Psoas muscle (tissue), 8 donors: ENCODE measurements around the gene UGT1A4. TPM values are rescaled to one million over a fixed set of nuclear protein-coding genes. Genes with fewer than 3 reads are reported as not detected.

Experiments used
- ATAC-seq, 4 donors: fragments of 200-7000 bp; cut with Tn5 transposase; one replicate each; pipeline ENCODE4 v1.9.1; 2020; ENCODE audit warnings: moderate library complexity in 3 of 4, mild to moderate bottlenecking in 2 of 4
- DNase-seq, 2 donors: peaks; one replicate each; pipeline ENCODE4 v3.0.0-alpha.2; 2020
- H3K27ac ChIP-seq: fragments of 200-600 bp; one replicate; pipeline ENCODE4 v1.8.0; 2022
- H3K27me3 ChIP-seq, 3 donors: fragments of 200-600 bp in 1 of 3; one replicate each; pipeline versions ENCODE4 v1.6.1 to v1.8.0; 2013 to 2022; ENCODE audit warnings: low read length in 2 of 3, mild to moderate bottlenecking in 2 of 3, moderate library complexity in 1 of 3; ENCODE audit not compliant: insufficient read depth in 3 of 3
- H3K36me3 ChIP-seq, 2 donors: fragments of 200-600 bp in 1 of 2; one replicate each; pipeline versions ENCODE4 v1.6.1 to v1.8.0; 2013 to 2022; ENCODE audit warnings: low read depth in 1 of 2, mild to moderate bottlenecking in 1 of 2, moderate library complexity in 1 of 2; ENCODE audit not compliant: insufficient read depth in 1 of 2
- H3K4me1 ChIP-seq: fragments of 200-600 bp; one replicate; pipeline ENCODE4 v1.8.0; 2022
- H3K4me3 ChIP-seq: fragments of 200-600 bp; one replicate; pipeline ENCODE4 v1.8.0; 2022; ENCODE audit warnings: mild to moderate bottlenecking
- H3K9me3 ChIP-seq: fragments of 200-600 bp; one replicate; pipeline ENCODE4 v1.8.0; 2022
- CTCF ChIP-seq: fragments of 200-600 bp; IDR thresholded peaks from one replicate; pipeline ENCODE4 v1.8.0; 2022; ENCODE audit warnings: antibody characterized with exemption
- WGBS, 3 donors: extraction: QIAGEN DNeasy Blood & Tissue Kit; methylation state at CpG; one replicate each; pipeline versions ENCODE4 v1.1.6 to v1.1.7; 2013; 5-methylcytosine and 5-hydroxymethylcytosine counted together
- intact Hi-C, 2 donors: fragments of 100-400 bp; cut with DNase I; formaldehyde crosslinking; loops; one replicate each; pipeline versions ENCODE4 v1.11.0 to v1.14.2; 2022
- polyA plus RNA-seq, 3 donors: library from polyadenylated mRNA; stranded (reverse); fragments of 200-250 nt; gene quantifications; one replicate each; pipeline ENCODE4 v1.2.3, GENCODE V29; 2013
- total RNA-seq, 4 donors: library from RNA; stranded (reverse); fragmentation: NEBNext Ultra II Directional in 2 of 4; extraction: Animal tissue kit (Norgen Biotek cat#: 25700) in 2 of 4; gene quantifications; one replicate each; pipeline versions ENCODE4 v1.2.1 to v1.2.4, GENCODE V29; 2021 to 2023
- donor health status: healthy with polysubstance abuse.
- donor health status: DM: no; HTN: no; CAD: no; lungs with moderate emphysema.
- donor health status: Bipolar disorder and iron deficiency.
- donor health status: healthy.
- donor health status: DM: yes; HTN: yes; CAD: no.
- donor health status: DM: no; HTN: no; CAD: no.
- donor health status: DM: no; HTN: no; CAD: no.
- donor health status: DM: yes; HTN: yes; CAD: no.

Gene UGT1A4
- total and polyA plus RNA-seq, 7 donors = not detected

GRCh38 chr2:233702238-233702637 is 16.3 kb upstream of the UGT1A4 start:
- no peak overlapping the region for H3K27ac ChIP-seq
- peaks cover 0 to 4% (median 0%) of the 10 kb centered on the region in 3 donors for H3K27me3 ChIP-seq
- no peak overlapping the region for H3K4me3 ChIP-seq
- no peak for TF ChIP-seq CTCF
- ATAC-seq (no peak), DNase-seq (no peak)
- peaks cover 2% of the 10 kb centered on the region for H3K9me3 ChIP-seq
- H3K4me1 ChIP-seq = no peaks in the 10 kb centered on the region
- 71 to 79% (median 75%) methylated on average over 3 of the region's 3 CpGs for WGBS, 3 donors
- intact Hi-C loops = no loop called here
- no peaks in the 10 kb centered on the region for H3K36me3 ChIP-seq

- ATAC-seq (peak in 3 of 4 donors; percentile 33 to 40 (median 36)), DNase-seq (peak in 1 of 2 donors; percentile 16)
- Histone ChIP-seq H3K36me3 (no peaks in the 10 kb centered on the region), H3K27ac (no peak overlapping the region), H3K4me3 (no peak overlapping the region), H3K4me1 (no peaks in the 10 kb centered on the region), H3K9me3 (peaks cover 2% of the 10 kb centered on the region), H3K27me3 (peaks cover 0 to 4% (median 0%) of the 10 kb centered on the region in 3 donors)
- intact Hi-C loops = no loop called here
- 18 to 44% (median 22%) methylated on average over 4 of the region's 4 CpGs for WGBS, 3 donors
- TF ChIP-seq CTCF = no peak
These were observed 12.5 kb upstream of the UGT1A4 start for GRCh38 chr2:233705911-233706506.

GRCh38 chr2:233706720-233707119 is 11.8 kb upstream of the UGT1A4 start:
- no peak for TF ChIP-seq CTCF
- WGBS, 3 donors = 0 to 47% (median 13%) methylated on average over 1 of the region's 1 CpG
- peaks cover 2% of the 10 kb centered on the region for H3K9me3 ChIP-seq
- H3K36me3 ChIP-seq = no peaks in the 10 kb centered on the region
- no peak for ATAC-seq
- H3K4me1 ChIP-seq = no peaks in the 10 kb centered on the region
- H3K27me3 ChIP-seq = peaks cover 0 to 4% (median 0%) of the 10 kb centered on the region in 3 donors
- H3K4me3 ChIP-seq = no peak overlapping the region
- no peak for DNase-seq
- intact Hi-C loops = no loop called here
- no peak overlapping the region for H3K27ac ChIP-seq

GRCh38 chr2:233707940-233708644 is 10.4 kb upstream of the UGT1A4 start:
- no peaks in the 10 kb centered on the region for H3K4me1 ChIP-seq
- no peak overlapping the region for H3K4me3 ChIP-seq
- no peak overlapping the region for H3K27ac ChIP-seq
- no peak for TF ChIP-seq CTCF
- DNase-seq (no peak), ATAC-seq (no peak)
- peaks cover 0 to 4% (median 0%) of the 10 kb centered on the region in 3 donors for H3K27me3 ChIP-seq
- no peaks in the 10 kb centered on the region for H3K36me3 ChIP-seq
- H3K9me3 ChIP-seq = peaks cover 2% of the 10 kb centered on the region
- intact Hi-C loops = no loop called here
- WGBS, 3 donors = 77 to 85% (median 80%) methylated on average over 10 of the region's 10 CpGs
